ENCODE results near the gene LIMS3. TPM values are rescaled to one million over a fixed set of nuclear protein-coding genes. Genes with fewer than 3 reads are reported as not detected.
"Not testable (repeated sequence)": the region's sequence is repeated elsewhere in the genome, so short reads cannot be mapped to it uniquely, and the experiment has no call there.

Gene LIMS3, protein sequence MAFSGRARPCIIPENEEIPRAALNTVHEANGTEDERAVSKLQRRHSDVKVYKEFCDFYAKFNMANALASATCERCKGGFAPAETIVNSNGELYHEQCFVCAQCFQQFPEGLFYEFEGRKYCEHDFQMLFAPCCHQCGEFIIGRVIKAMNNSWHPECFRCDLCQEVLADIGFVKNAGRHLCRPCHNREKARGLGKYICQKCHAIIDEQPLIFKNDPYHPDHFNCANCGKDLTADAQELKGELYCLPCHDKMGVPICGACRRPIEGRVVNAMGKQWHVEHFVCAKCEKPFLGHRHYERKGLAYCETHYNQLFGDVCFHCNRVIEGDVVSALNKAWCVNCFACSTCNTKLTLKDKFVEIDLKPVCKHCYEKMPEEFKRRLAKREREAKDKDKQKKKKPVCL
- polyA plus RNA-seq (2011; rRNA removed) (1.1 and 1.9 TPM in 2 replicates), polyA minus RNA-seq (2011; rRNA and poly(A)+ RNA removed) (3.4 and 3.6 TPM in 2 replicates)

DNA sequence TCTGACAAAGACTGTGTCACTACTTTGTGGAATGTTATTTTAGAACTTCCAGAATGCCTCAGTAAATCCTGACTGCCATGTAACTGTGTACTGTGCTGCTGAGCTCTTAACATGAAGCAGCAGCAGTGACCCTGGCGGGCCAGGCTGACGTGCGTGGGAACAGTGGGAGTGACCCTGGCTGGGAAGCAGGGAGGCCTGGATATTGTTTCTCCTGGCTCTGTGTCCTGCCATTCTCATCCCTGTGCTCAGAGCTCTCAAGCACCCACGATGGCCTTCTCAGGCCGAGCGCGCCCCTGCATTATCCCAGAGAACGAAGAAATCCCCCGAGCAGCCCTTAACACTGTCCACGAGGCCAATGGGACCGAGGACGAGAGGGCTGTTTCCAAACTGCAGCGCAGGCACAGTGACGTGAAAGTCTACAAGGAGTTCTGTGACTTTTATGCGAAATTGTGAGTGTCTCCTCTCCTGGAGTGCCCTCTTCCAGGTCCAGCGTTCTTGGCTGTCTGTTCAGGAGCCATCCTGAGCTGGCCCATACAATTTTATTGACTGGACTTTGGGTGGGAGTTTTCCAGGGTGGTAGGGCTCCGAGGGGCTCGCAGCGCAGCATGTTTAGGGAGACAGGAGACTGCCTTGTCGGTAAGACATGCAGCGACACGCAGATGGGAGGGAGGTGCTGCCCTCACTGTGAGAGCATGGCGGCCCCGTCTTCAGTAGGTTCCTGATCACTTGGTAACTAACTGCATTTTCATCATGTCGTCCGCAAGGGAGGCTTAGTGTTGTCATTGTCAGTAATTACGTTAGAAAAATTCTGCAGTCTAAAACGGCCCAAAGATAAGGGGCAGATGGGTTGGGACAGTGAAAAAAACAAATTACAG is at the start of gene LIMS3:
LIMS3 (plus strand) TSS at position 227 of the 875 bp plus-strand sequence; CDS start at position 268, 41 bp downstream.
- H3K27me3 ChIP-seq (ENCODE audit: control insufficient read depth, insufficient read depth, low read length); H3K36me3 ChIP-seq (ENCODE audit: control insufficient read depth, insufficient read depth, low read length); CTCF ChIA-PET; POLR2A ChIA-PET; H3K4me3 ChIP-seq (ENCODE audit: low read depth, low read length); DNase-seq (ENCODE audit: low read depth): not testable (repeated sequence)

DNA sequence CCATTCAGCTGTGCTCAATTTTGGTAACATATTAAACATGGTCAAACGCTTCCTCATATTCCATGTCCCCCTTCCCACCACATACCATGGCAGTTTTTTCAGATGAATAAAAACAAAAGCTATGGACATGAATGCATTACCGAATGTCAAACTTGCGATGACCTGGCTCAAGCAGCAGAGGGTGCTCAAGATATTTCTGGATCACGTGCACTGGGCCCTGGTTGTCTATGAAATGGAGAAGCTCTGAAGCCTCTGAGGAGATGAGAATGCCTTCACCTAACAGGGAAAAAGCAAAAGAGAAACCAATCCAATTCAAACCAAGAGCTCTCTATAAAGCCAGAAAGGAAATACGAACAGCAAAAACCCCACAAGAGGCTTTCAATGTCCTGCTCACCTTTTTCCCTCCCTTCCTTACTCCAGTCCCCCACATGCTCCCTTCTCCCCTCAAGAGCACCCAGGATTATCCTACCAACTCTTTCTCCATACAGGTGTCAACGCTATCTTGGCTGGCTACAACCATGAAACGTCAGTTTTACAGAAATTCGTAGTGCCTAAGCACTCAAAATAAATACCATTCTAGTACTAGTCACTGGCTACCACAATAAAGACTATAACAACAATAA is 27.2 kb upstream of the LIMS3 start:
- CTCF ChIA-PET; H3K27me3 ChIP-seq (ENCODE audit: control insufficient read depth, insufficient read depth, low read length); DNase-seq (ENCODE audit: low read depth); H3K36me3 ChIP-seq (ENCODE audit: control insufficient read depth, insufficient read depth, low read length); POLR2A ChIA-PET; H3K4me3 ChIP-seq (ENCODE audit: low read depth, low read length): not testable (repeated sequence)

DNA sequence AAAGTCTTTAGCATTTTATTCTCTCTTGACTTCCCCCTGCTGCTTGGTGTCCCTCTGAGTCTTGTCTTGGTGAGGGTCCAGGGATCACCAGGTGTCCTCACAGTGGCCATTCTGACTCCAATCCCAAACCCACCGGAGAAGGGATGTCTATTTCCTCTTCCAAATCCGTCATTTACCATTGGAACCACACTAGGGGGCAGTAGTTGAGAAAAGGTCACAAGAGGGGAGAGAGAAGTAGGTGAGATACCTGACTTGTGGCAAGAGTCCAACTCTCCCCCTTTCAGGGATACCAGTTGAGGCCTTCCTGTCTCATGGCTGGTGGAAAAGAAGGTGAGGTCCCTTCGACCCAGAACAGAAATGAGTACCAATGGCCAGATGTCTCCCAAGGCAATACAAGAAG is 21.9 kb upstream of the LIMS3 start:
- H3K27me3 ChIP-seq (ENCODE audit: control insufficient read depth, insufficient read depth, low read length); H3K36me3 ChIP-seq (ENCODE audit: control insufficient read depth, insufficient read depth, low read length); CTCF ChIA-PET; POLR2A ChIA-PET; DNase-seq (ENCODE audit: low read depth); H3K4me3 ChIP-seq (ENCODE audit: low read depth, low read length): not testable (repeated sequence)

DNA sequence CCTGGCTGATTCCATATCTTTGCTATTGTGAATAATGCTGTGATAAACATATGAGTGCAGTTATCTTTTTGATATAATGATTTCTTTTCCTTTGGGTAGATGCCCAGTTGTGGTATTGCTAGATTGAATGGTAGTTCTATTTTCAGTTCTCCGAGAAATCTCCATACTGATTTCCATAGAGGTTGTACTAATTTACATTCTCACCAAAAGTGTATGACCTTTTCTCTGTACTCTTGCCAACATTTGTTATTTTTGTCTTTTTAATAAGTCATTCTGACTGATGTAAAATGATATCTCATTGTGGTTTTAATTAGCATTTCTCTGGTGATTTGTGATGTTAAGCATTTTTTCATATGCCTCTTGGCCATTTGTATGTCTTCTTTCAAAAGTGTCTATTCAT is 16.4 kb upstream of the LIMS3 start:
- H3K27me3 ChIP-seq (ENCODE audit: control insufficient read depth, insufficient read depth, low read length); H3K4me3 ChIP-seq (ENCODE audit: low read depth, low read length); CTCF ChIA-PET; H3K36me3 ChIP-seq (ENCODE audit: control insufficient read depth, insufficient read depth, low read length); POLR2A ChIA-PET; DNase-seq (ENCODE audit: low read depth): not testable (repeated sequence)

DNA sequence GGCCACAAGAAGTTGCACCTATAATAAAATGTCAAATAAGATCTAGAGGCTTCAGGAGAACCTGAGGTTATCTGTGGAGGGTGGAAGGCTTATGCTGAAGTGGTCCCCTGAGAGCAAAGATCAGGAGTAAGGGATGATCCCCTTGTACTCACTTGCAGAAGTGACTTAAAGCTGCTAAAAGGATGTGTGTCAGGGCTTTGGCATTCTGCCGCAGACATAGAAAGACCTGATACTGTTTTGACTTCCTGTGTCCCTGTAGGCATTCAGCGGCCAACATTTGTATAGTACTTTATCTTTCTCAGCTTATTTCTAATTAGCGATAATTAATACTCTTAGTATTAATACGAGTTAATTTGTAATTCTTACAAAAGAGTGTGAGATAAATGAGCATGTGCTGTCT is 10.1 kb upstream of the LIMS3 start:
- POLR2A ChIA-PET; H3K27me3 ChIP-seq (ENCODE audit: control insufficient read depth, insufficient read depth, low read length); H3K36me3 ChIP-seq (ENCODE audit: control insufficient read depth, insufficient read depth, low read length); DNase-seq (ENCODE audit: low read depth); CTCF ChIA-PET; H3K4me3 ChIP-seq (ENCODE audit: low read depth, low read length): not testable (repeated sequence)

DNA sequence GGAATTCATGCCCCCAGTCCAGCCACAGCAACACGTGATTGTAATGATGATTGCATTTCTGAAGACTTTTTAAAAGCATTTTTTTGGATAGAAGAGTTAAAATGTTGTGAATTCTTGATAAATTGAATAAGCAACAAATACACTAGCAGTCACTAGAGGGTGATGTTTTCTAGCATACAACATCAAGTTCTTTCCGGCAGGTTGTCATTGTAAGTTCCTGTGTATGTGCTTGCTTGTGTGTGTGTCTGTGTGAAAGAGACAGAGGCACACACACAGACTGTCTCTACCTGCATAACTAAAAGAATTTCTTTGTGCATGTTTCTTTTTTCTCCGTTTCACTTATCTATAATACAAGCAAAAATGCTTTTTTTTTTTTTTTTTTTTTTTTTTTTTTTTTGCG is 8.6 kb upstream of the LIMS3 start:
- H3K27me3 ChIP-seq (ENCODE audit: control insufficient read depth, insufficient read depth, low read length); CTCF ChIA-PET; H3K36me3 ChIP-seq (ENCODE audit: control insufficient read depth, insufficient read depth, low read length); DNase-seq (ENCODE audit: low read depth); POLR2A ChIA-PET; H3K4me3 ChIP-seq (ENCODE audit: low read depth, low read length): not testable (repeated sequence)

DNA sequence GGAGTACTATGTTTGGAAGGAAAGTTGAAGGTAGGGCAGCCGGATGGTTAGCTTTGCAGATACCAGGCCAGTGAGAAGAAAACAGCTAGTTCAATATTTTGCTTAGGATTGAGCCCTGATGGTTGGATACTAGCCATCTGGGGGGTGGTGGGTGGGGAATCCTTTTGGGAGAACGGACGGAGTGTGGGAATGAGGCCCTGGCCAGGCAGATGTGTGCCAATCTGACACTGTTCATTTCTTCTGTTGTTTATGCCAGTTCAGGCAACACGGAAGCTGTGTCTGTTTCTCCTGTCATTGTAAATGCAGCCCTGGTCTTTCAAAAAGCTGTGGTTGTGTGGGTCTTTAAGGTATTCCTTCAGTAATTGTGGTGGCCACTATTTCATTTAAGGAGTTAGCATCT is 7.5 kb upstream of the LIMS3 start:
- POLR2A ChIA-PET; CTCF ChIA-PET; H3K27me3 ChIP-seq (ENCODE audit: control insufficient read depth, insufficient read depth, low read length): not testable (repeated sequence)

DNA sequence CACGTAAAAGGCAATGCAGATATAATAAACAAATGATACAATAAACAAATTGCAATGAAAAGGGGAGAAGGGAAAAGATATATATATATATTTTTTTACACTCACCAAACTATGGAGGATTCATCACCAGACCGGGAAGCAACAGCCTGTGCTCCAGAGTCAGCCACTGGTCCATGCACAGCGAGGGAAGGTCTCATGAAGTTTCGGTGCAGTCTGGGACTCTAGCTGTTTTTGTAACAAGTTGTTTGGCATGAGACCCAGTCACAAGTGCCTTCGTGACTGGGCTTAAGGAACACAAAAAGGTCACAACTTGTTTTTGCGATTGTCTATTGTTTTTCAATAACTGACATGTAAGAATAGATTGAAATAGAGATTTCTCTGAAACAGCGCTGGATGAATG is 4.8 kb upstream of the LIMS3 start:
- POLR2A ChIA-PET = not testable (repeated sequence)

More for the DNA sequence above, 7.5 kb upstream of the LIMS3 start:
- not testable (repeated sequence) for H3K36me3 ChIP-seq (ENCODE audit: control insufficient read depth, insufficient read depth, low read length); H3K4me3 ChIP-seq (ENCODE audit: low read depth, low read length); DNase-seq (ENCODE audit: low read depth)

DNA sequence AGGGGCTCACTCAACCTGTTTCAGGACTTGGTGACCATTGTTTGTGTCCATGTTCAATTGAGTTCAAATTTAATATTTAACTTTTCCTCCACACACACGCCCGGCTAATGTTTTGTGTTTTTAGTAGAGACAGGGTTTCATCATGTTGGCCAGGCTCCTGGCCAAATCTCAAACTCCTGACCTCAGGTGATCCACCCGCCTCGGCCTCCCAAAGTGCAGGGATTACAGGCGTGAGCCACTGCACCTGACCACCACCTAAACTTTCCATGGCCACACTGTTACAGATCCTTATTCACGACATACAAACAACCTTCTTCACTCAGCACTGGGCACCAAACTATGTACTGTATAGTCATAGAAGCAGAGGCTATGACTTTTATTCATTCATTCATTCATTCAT is 4.3 kb upstream of the LIMS3 start:
- POLR2A ChIA-PET; DNase-seq (ENCODE audit: low read depth); H3K36me3 ChIP-seq (ENCODE audit: control insufficient read depth, insufficient read depth, low read length); H3K4me3 ChIP-seq (ENCODE audit: low read depth, low read length); H3K27me3 ChIP-seq (ENCODE audit: control insufficient read depth, insufficient read depth, low read length); CTCF ChIA-PET: not testable (repeated sequence)

More for the DNA sequence above, 4.8 kb upstream of the LIMS3 start:
- H3K27me3 ChIP-seq (ENCODE audit: control insufficient read depth, insufficient read depth, low read length); H3K4me3 ChIP-seq (ENCODE audit: low read depth, low read length); CTCF ChIA-PET; DNase-seq (ENCODE audit: low read depth); H3K36me3 ChIP-seq (ENCODE audit: control insufficient read depth, insufficient read depth, low read length): not testable (repeated sequence)

DNA sequence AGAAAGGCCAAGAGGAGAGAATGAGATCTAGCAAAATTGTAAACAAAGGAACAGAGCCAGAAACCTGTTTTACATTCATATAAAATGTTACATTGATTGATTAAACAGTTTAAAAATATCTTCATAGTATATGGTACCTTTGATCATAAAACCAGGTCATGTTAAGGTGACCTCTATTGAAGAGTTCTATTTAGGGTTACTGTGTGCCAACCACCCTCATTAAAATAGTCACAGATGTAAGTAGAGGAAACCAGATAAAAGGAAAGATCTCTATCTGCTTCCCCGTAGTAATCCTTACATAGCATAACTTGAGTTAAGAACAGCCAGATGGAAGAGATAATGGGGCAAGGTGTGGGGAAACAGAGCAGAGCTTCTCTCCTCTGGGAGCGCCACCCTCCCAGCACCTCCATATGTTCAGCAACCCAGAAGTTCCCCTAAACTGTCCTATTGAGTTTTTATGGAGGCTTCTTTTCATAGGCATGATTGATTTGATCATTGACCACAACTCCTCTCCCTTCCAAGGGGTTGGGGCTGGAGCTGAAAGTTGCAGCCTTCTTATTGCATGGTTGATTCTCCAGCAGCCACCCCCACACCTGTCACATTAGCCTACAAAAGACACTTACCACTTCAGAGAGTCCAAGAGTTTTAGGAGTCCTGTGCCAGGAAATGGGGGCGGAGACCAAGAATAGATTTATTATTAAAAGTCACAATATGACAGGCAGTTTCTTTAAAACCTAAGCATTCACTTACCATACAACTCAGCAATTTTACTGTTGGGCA is 3.2 kb upstream of the LIMS3 start:
- POLR2A ChIA-PET; H3K27me3 ChIP-seq (ENCODE audit: control insufficient read depth, insufficient read depth, low read length); CTCF ChIA-PET; DNase-seq (ENCODE audit: low read depth); H3K4me3 ChIP-seq (ENCODE audit: low read depth, low read length); H3K36me3 ChIP-seq (ENCODE audit: control insufficient read depth, insufficient read depth, low read length): not testable (repeated sequence)

DNA sequence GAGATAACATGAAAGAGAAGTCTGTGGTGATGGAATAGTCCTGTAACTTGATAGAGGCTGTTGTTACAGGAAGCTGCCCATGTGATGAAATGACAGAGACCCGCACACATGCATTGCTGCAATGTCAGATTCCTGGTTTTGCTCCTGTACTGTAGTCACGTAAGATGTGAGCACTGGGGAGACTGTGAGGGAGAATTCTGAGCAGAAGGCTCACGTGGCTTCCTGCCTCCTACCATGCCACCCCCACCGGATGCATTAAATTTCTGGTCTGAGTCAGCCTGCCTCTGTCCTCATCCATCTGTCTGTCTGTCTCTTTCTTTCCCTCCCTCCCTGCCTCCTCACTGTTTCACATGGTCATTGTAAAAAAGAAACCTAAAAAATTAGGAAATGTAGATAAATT is 2.3 kb upstream of the LIMS3 start:
- DNase-seq (ENCODE audit: low read depth); POLR2A ChIA-PET; H3K27me3 ChIP-seq (ENCODE audit: control insufficient read depth, insufficient read depth, low read length); H3K4me3 ChIP-seq (ENCODE audit: low read depth, low read length); H3K36me3 ChIP-seq (ENCODE audit: control insufficient read depth, insufficient read depth, low read length); CTCF ChIA-PET: not testable (repeated sequence)

DNA sequence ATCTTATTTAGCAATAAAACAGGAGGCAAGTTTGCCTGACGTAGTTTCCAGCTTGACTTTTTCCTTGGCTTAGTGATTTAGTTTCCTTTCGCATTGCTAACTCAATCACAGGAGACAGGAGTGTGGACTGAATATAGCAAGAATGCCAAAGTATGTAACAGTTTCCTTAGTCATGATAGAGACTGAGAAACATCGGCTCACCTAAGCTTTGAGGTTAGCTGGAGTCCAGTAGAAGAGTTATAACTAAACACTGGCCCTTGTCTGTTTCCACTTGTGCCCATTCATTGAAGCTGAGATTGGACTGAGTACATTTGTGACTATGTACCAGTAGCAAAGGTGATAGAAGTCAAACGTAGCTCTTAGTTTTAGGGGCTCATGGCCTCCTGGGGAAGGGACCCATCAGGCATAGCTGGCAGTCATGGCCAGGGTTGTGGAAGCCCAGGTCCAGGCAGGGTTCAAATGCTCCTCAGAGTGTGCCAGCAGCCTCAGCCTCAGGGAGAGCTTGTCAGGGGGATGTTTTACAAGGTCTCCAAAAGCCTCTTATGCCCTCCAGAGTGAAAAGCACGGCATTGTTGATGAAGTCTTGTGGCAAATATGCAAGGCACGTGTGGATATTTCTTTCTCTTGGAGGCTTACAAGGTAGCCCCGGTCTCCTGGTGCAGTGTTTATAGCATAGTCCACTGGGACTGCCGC is 573 bp upstream of the LIMS3 start:
- CTCF ChIA-PET; H3K27me3 ChIP-seq (ENCODE audit: control insufficient read depth, insufficient read depth, low read length); H3K36me3 ChIP-seq (ENCODE audit: control insufficient read depth, insufficient read depth, low read length); H3K4me3 ChIP-seq (ENCODE audit: low read depth, low read length); POLR2A ChIA-PET; DNase-seq (ENCODE audit: low read depth): not testable (repeated sequence)

Data from BJ (cell line).